Neuron (in vitro differentiated cells): Measurements from ENCODE around the gene NOS3.

Source experiments
- H2AFZ ChIP-seq: one replicate; pipeline ENCODE4 v1.6.1; 2013; ENCODE audit warnings: low read depth, mild to moderate bottlenecking, inconsistent platforms, low read length, moderate library complexity
- H3K27me3 ChIP-seq: one replicate; pipeline ENCODE4 v1.6.1; 2013; ENCODE audit warnings: low read length; ENCODE audit not compliant: insufficient read depth
- H3K36me3 ChIP-seq: one replicate; pipeline ENCODE4 v1.6.1; 2013; ENCODE audit warnings: low read length; ENCODE audit not compliant: insufficient read depth
- H3K4me1 ChIP-seq: one replicate; pipeline ENCODE4 v1.6.1; 2013; ENCODE audit warnings: low read length; ENCODE audit not compliant: insufficient read depth
- H3K4me3 ChIP-seq: 2 replicates; pipeline ENCODE4 v1.5.1; 2013; ENCODE audit warnings: mild to moderate bottlenecking, low read length, moderate library complexity
- H3K9me3 ChIP-seq: one replicate; pipeline ENCODE4 v1.6.1; 2013; ENCODE audit warnings: low read length

NOS3 gene

GRCh38 chr7:150990416-150991186, at the start of gene NOS3:
TSS of gene NOS3 (plus strand) at chr7:150991017. CDS start at chr7:150993804, 2,787 bp downstream.
- H3K4me1 ChIP-seq = peaks cover 38% of the 10 kb centered on the region
- H3K9me3 ChIP-seq = no peaks in the 10 kb centered on the region
- peaks cover 3% of the 10 kb centered on the region for H3K27me3 ChIP-seq
- no peak within 1 kb of the TSS for H3K4me3 ChIP-seq
- H2AFZ ChIP-seq = no peak within 1 kb of the TSS
- no peaks in the 10 kb centered on the region for H3K36me3 ChIP-seq

GRCh38 chr7:150941351-150942000, 49.3 kb upstream of the NOS3 start:
- peaks cover 7% of the 10 kb centered on the region for H3K27me3 ChIP-seq
- H2AFZ ChIP-seq = no peak overlapping the region
- no peaks in the 10 kb centered on the region for H3K9me3 ChIP-seq
- no peak overlapping the region for H3K4me3 ChIP-seq
- H3K4me1 ChIP-seq = peaks cover 11% of the 10 kb centered on the region
- H3K36me3 ChIP-seq = no peaks in the 10 kb centered on the region

- Histone ChIP-seq H3K27me3 (peaks cover 7% of the 10 kb centered on the region), H3K4me3 (no peak overlapping the region), H3K9me3 (no peaks in the 10 kb centered on the region), H2AFZ (no peak overlapping the region), H3K36me3 (no peaks in the 10 kb centered on the region), H3K4me1 (peaks cover 11% of the 10 kb centered on the region)
Observed at GRCh38 chr7:150942001-150942590, 48.7 kb upstream of the NOS3 start.

GRCh38 chr7:150942591-150943452, 48.0 kb upstream of the NOS3 start:
- Histone ChIP-seq H3K4me1 (peaks cover 12% of the 10 kb centered on the region), H3K27me3 (peaks cover 6% of the 10 kb centered on the region), H2AFZ (no peak overlapping the region), H3K36me3 (no peaks in the 10 kb centered on the region), H3K4me3 (no peak overlapping the region), H3K9me3 (no peaks in the 10 kb centered on the region)

GRCh38 chr7:150943453-150943814, 47.4 kb upstream of the NOS3 start:
- Histone ChIP-seq H3K9me3 (no peaks in the 10 kb centered on the region), H2AFZ (no peak overlapping the region), H3K4me1 (peaks cover 16% of the 10 kb centered on the region), H3K36me3 (no peaks in the 10 kb centered on the region), H3K4me3 (no peak overlapping the region), H3K27me3 (peaks cover 3% of the 10 kb centered on the region)

- H2AFZ ChIP-seq = no peak overlapping the region
- no peaks in the 10 kb centered on the region for H3K9me3 ChIP-seq
- no peak overlapping the region for H3K4me3 ChIP-seq
- no peaks in the 10 kb centered on the region for H3K27me3 ChIP-seq
- peaks cover 16% of the 10 kb centered on the region for H3K4me1 ChIP-seq
- H3K36me3 ChIP-seq = no peaks in the 10 kb centered on the region
Observed at GRCh38 chr7:150944066-150945042, 46.5 kb upstream of the NOS3 start.

- no peaks in the 10 kb centered on the region for H3K36me3 ChIP-seq
- peaks cover 16% of the 10 kb centered on the region for H3K4me1 ChIP-seq
- no peak overlapping the region for H2AFZ ChIP-seq
- no peaks in the 10 kb centered on the region for H3K27me3 ChIP-seq
- no peak overlapping the region for H3K4me3 ChIP-seq
- no peaks in the 10 kb centered on the region for H3K9me3 ChIP-seq
Observed at GRCh38 chr7:150945171-150945852, 45.5 kb upstream of the NOS3 start.

GRCh38 chr7:150945853-150946420, 44.9 kb upstream of the NOS3 start:
- H3K4me3 ChIP-seq = no peak overlapping the region
- no peaks in the 10 kb centered on the region for H3K9me3 ChIP-seq
- H3K36me3 ChIP-seq = no peaks in the 10 kb centered on the region
- no peak overlapping the region for H2AFZ ChIP-seq
- no peaks in the 10 kb centered on the region for H3K27me3 ChIP-seq
- H3K4me1 ChIP-seq = peaks cover 16% of the 10 kb centered on the region

GRCh38 chr7:150946421-150947240, 44.2 kb upstream of the NOS3 start:
- Histone ChIP-seq H3K9me3 (no peaks in the 10 kb centered on the region), H3K27me3 (no peaks in the 10 kb centered on the region)

GRCh38 chr7:150947241-150947745, 43.5 kb upstream of the NOS3 start:
- no peak overlapping the region for H3K4me3 ChIP-seq
- no peaks in the 10 kb centered on the region for H3K9me3 ChIP-seq
- H2AFZ ChIP-seq = no peak overlapping the region
- no peaks in the 10 kb centered on the region for H3K36me3 ChIP-seq
- peaks cover 16% of the 10 kb centered on the region for H3K4me1 ChIP-seq
- H3K27me3 ChIP-seq = no peaks in the 10 kb centered on the region

More at GRCh38 chr7:150946421-150947240, 44.2 kb upstream of the NOS3 start:
- Histone ChIP-seq H2AFZ (no peak overlapping the region), H3K36me3 (no peaks in the 10 kb centered on the region), H3K4me1 (peaks cover 16% of the 10 kb centered on the region), H3K4me3 (no peak overlapping the region)
